Measurements from ENCODE around the gene PTPRT.

GRCh38 chr20:42703744-42704143 is 486.0 kb downstream of the PTPRT start:
- no peak for TF ChIP-seq CTCF (conservative IDR thresholded peaks at IDR 0.05; ENCODE audit: low read depth, low read length)
- no peak for TF ChIP-seq EZH2 (IDR thresholded peaks at IDR 0.05; ENCODE audit: borderline replicate concordance, low read depth, low read length, poor library complexity, severe bottlenecking)
